Natural killer cell treated with Interleukin-12 subunit alpha and Interleukin-12 subunit beta and Interleukin-15 and Interleukin-18, amount 100 ng/mL, for 72 hours (primary cell): Measurements from ENCODE around the gene TMEM116. TPM values are rescaled to one million over a fixed set of nuclear protein-coding genes. Genes with fewer than 3 reads are reported as not detected.

Experiments
- ATAC-seq, 2 donors: fragments of 150-1000 bp; cut with Tn5 transposase in 1 of 2; sonication (Bioruptor Pico), chemical (Tn5 transposase) in 1 of 2; 2 replicates each; pipeline ENCODE4 v1.10.0; 2021
- DNase-seq: peaks from one replicate; pipeline ENCODE4 v3.0.0; 2022; ENCODE audit warnings: low spot score
- H3K27ac Mint-ChIP-seq, 2 donors: 1 replicate in 1 of 2; 2 replicates in 1 of 2; pipeline ENCODE4 v1.8.0; 2022; ENCODE audit warnings: mixed read lengths in 2 of 2, mild to moderate bottlenecking in 1 of 2, moderate library complexity in 1 of 2
- H3K27me3 Mint-ChIP-seq, 2 donors: 1 replicate in 1 of 2; 2 replicates in 1 of 2; pipeline ENCODE4 v1.8.0; 2022; ENCODE audit warnings: mixed read lengths in 2 of 2
- H3K36me3 Mint-ChIP-seq: one replicate; pipeline ENCODE4 v1.8.0; 2022; ENCODE audit warnings: mixed read lengths
- H3K4me1 Mint-ChIP-seq, 2 donors: 1 replicate in 1 of 2; 2 replicates in 1 of 2; pipeline ENCODE4 v1.8.0; 2022; ENCODE audit warnings: low read depth in 2 of 2, mixed read lengths in 2 of 2, mild to moderate bottlenecking in 1 of 2
- H3K4me3 Mint-ChIP-seq: one replicate; pipeline ENCODE4 v1.8.0; 2022; ENCODE audit warnings: mixed read lengths
- H3K9me3 Mint-ChIP-seq: 2 replicates; pipeline ENCODE4 v1.8.0; 2022; ENCODE audit warnings: mixed read lengths
- total RNA-seq, 2 donors: library from RNA; stranded (reverse); gene quantifications; one replicate each; pipeline ENCODE4 v1.2.3, GENCODE V29; 2022

Gene TMEM116
- total RNA-seq, 2 donors from 2014 or later: 6.2 to 17.3 TPM

DNA sequence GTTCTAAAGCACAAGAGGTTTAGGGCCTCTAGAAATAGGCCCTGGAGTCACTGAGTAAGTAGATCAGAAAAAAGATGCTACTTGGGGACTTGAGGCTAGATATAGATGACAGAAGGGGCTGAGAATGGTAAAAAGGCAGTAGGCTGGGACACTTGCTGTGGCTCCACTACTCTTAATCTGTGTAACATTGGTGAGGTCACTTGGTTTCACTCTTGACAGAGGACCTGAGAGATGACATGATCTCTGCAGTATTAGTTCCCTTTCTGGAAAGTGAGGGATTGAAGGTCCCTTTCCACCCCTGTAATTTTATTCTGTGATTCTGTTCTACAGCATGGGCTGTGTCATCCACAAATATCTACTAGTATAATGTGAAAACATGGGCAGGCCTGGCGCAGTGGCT is 131.2 kb downstream of the TMEM116 start:
- Mint-ChIP-seq H3K27ac (no peak overlapping the region), H3K36me3 (peaks cover 18% of the 10 kb centered on the region), H3K27me3 (no peaks in the 10 kb centered on the region), H3K4me3 (no peak overlapping the region), H3K9me3 (no peaks in the 10 kb centered on the region), H3K4me1 (no peaks in the 10 kb centered on the region)
- DNase-seq: no peak
- ATAC-seq: no peak

Other genes starting within 250 kb of the TMEM116 start
- gene ALDH2, start 246.2 kb downstream of the TMEM116 start, total RNA-seq: not detected
- gene MAPKAPK5, start 170.9 kb downstream of the TMEM116 start, total RNA-seq: 10 to 100 TPM; 64.3 to 84.2 TPM
- gene ERP29, start 261 bp upstream of the TMEM116 start, total RNA-seq: 10 to 100 TPM; 46.0 to 61.7 TPM
- gene NAA25, start 95.6 kb upstream of the TMEM116 start, total RNA-seq: 10 to 100 TPM; 31.6 to 78.3 TPM
- gene TRAFD1, start 112.4 kb upstream of the TMEM116 start, total RNA-seq: 10 to 100 TPM; 50.9 to 81.4 TPM